ENCODE measurements around the gene NEO1.

DNA sequence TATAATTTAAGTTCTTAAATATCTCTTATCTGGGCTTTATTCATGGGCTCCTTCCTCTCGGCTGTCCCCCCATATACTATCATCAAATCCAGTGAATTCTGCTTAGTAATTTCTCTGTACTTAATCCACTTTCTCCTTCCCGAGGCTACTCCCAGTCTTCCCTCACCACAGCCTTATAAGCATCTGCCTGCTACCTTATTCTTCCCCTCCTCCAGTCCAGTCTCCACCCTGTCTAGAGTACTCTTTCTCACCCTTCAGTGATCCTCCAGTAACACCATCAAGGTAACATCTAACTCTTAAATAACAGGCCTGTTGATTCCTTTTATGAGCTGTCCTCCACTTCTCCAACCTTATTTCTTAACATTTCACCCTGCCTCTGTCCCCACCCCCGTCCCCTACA is 65.8 kb downstream of the NEO1 start:
- TF ChIP-seq CTCF (IDR thresholded peaks at IDR 0.05) (no peak), POLR2A (IDR thresholded peaks at IDR 0.05) (no peak)

Data from uterus (tissue), 2 donors.